Fibroblast of the aortic adventitia (primary cell): ENCODE results near the gene COQ3. TPM values are rescaled to one million over a fixed set of nuclear protein-coding genes. Genes with fewer than 3 reads are reported as not detected.

Experiments used
- DNase-seq: peaks from one replicate; pipeline ENCODE4 v3.0.0-alpha.2; 2010; ENCODE audit warnings: low read depth
- H3K4me3 ChIP-seq: 2 replicates; pipeline ENCODE4 v1.5.1; 2011; ENCODE audit warnings: low read depth, mild to moderate bottlenecking, control low read depth, low read length, moderate library complexity
- CTCF ChIP-seq: IDR thresholded peaks from 2 replicates; pipeline ENCODE4 v1.5.1; 2011; ENCODE audit warnings: mild to moderate bottlenecking, low read length, control low read depth, inconsistent platforms; ENCODE audit not compliant: insufficient read depth
- total RNA-seq: library from RNA; depleted of rRNA; stranded (reverse); fragments of >200 nt; gene quantifications from 2 replicates; pipeline ENCODE4 v1.2.3, GENCODE V29; 2012; ENCODE audit warnings: low replicate concordance

COQ3 gene
- total RNA-seq, 1 donor: 8.9 TPM

GRCh38 chr6:99425647-99426450 is 31.9 kb upstream of the COQ3 start:
- peak; percentile 48 for TF ChIP-seq CTCF

GRCh38 chr6:99424761-99425646 is 31.0 kb upstream of the COQ3 start, which contains the start of gene PNISR:
PNISR (minus strand) TSS chr6:99425308; CDS start chr6:99414659, 10,649 bp downstream.
- no peak for TF ChIP-seq CTCF
- DNase-seq: peak; percentile 99
- H3K4me3 ChIP-seq: peak within 1 kb of the TSS; percentile 98

More at GRCh38 chr6:99425647-99426450, 31.9 kb upstream of the COQ3 start:
- peak; percentile 83 for DNase-seq
- peak overlapping the region; percentile 98 for H3K4me3 ChIP-seq

DNA sequence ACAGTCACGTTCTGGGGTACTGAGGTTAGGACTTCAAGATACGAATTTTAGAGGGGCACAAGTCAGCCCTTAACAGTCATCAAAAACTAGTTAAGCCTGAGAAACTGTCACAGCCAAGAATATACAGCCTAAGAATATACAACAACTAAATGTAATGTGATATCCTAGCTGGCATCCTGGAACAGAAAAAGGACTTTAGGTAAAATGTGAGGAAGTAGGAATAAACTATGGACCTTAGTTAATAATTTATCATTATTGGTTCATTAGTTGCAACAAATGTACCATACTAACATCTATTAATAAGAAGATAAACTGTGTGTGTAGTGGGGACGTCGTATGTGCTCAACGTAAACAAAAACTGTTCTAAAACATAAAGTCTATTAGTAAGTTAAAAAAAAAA is 30.0 kb upstream of the COQ3 start:
- H3K4me3 ChIP-seq: peak overlapping the region; percentile 98
- TF ChIP-seq CTCF: no peak
- no peak for DNase-seq

DNA sequence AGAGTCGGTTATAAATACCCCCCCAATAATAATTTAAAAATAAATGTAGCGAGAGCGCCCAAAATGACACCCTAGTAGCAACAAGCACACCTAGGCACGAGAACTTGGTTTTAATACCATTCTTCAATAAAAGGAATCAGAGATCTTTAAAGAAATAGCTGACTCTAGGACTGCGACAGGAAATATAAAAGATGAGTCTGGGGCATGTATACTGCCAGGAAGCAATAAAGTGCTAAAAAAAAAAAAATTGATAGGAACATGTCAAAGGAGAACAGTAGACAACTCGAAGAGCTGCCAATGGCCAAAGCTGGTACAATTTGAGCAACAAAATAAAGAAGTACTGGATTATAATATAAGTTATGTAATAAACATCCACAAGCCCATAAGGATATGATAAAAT is 28.9 kb upstream of the COQ3 start:
- no peak overlapping the region for H3K4me3 ChIP-seq
- no peak for TF ChIP-seq CTCF
- no peak for DNase-seq

- DNase-seq: no peak
- no peak for TF ChIP-seq CTCF
These were observed 23.1 kb upstream of the COQ3 start for GRCh38 chr6:99416892-99417767.

DNA sequence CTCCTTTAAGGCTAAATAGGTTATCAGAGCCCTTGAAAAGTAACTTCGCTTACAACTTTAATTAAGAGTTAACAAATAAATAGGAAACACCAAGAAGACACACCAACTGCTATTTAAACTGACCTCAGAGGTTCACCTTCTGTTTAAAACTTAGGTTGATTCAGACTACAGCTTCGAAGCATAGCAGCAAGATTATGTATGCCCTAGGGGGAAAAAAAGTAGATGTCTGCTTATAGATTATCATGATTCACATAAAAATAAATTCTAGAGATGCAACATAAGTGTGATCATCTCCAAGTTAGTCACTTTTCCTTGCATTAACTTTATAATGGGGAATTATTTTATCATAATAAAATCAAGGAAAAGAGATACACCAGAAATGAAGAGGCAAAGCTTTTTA is 22.2 kb upstream of the COQ3 start:
- TF ChIP-seq CTCF: no peak
- no peak overlapping the region for H3K4me3 ChIP-seq
- no peak for DNase-seq

More at GRCh38 chr6:99416892-99417767, 23.1 kb upstream of the COQ3 start:
- H3K4me3 ChIP-seq: no peak overlapping the region
